Spleen (tissue), 7 donors: Measurements from ENCODE around the gene CLTA.

Experiments
- CTCF ChIP-seq, 11 experiments: fragments of 200-600 bp in 7 of 11; fragments of 450-650 bp in 4 of 11; sonication (generic) in 4 of 11; IDR thresholded peaks in 8 of 11; conservative IDR thresholded peaks in 3 of 11; 1 replicate in 7 of 11; 2 replicates in 4 of 11; pipeline versions ENCODE4 v1.4.0 to v1.8.0; 2016 to 2021; ENCODE audit warnings: antibody characterized with exemption in 11 of 11, inconsistent platforms in 4 of 11, mild to moderate bottlenecking in 1 of 11
- POLR2A ChIP-seq, 3 donors: fragments of 450-650 bp; IDR thresholded peaks; one replicate each; pipeline ENCODE4 v1.5.1; 2017; ENCODE audit warnings: antibody characterized with exemption in 3 of 3, mild to moderate bottlenecking in 1 of 3
- donor health status: DM: no; HTN: no; CAD: no; lungs with moderate emphysema.
- donor health status: DM: no; HTN: no; CAD: no.
- donor health status: DM: no; HTN: no; CAD: no.

GRCh38 chr9:36221667-36222066 lies 30.9 kb downstream of the CLTA start:
- TF ChIP-seq CTCF (IDR thresholded peaks at IDR 0.05 in 8 of 11, conservative IDR thresholded peaks at IDR 0.05 in 3 of 11): no peak
- TF ChIP-seq POLR2A (IDR thresholded peaks at IDR 0.05): no peak
